HL-60 (cell line): ENCODE results near the gene TSHZ1.

Source experiments
- CTCF ChIP-seq: IDR thresholded peaks from one replicate; pipeline ENCODE4 v1.5.1; 2011; ENCODE audit warnings: low read length, control low read depth, inconsistent platforms; ENCODE audit not compliant: insufficient read depth
- GABPA ChIP-seq: IDR thresholded peaks from 2 replicates; pipeline ENCODE4 v1.6.1; 2012; ENCODE audit warnings: low read depth
- POLR2AphosphoS5 ChIP-seq: IDR thresholded peaks from 2 replicates; pipeline ENCODE4 v1.6.1; 2012; ENCODE audit warnings: low read depth
- REST ChIP-seq: IDR thresholded peaks from 2 replicates; pipeline ENCODE4 v1.6.1; 2012; ENCODE audit warnings: low read depth; ENCODE audit not compliant: insufficient replicate concordance
- SPI1 ChIP-seq: IDR thresholded peaks from 2 replicates; pipeline ENCODE4 v1.6.1; 2012; ENCODE audit warnings: low read depth, mild to moderate bottlenecking, borderline replicate concordance

- no peak for TF ChIP-seq CTCF
- TF ChIP-seq REST, result no peak
- no peak for TF ChIP-seq GABPA
- TF ChIP-seq POLR2AphosphoS5, result peak; percentile 81
- TF ChIP-seq SPI1, result no peak
Observed at GRCh38 chr18:75208155-75208835, 2.3 kb upstream of the TSHZ1 start.
